Pancreas (tissue), 10 donors: Measurements from ENCODE around the gene RCAN1. TPM values are rescaled to one million over a fixed set of nuclear protein-coding genes. Genes with fewer than 3 reads are reported as not detected.

Source experiments
- ATAC-seq, 4 donors: fragments of 200-7000 bp; cut with Tn5 transposase; one replicate each; pipeline versions ENCODE4 v1.8.0 to v1.9.1; 2020; ENCODE audit warnings: mild to moderate bottlenecking in 4 of 4, moderate library complexity in 4 of 4
- DNase-seq, 6 donors: peaks; one replicate each; pipeline ENCODE4 v3.0.0-alpha.2; 2020
- FAIRE-seq: peaks from 2 replicates; lab custom pipeline; 2012; peaks lifted over from hg19 to GRCh38; lab: Jason Lieb, UNC
- H3K27ac ChIP-seq, 4 donors: fragments of 200-600 bp; sonication (generic); 1 replicate in 3 of 4; 2 replicates in 1 of 4; pipeline versions ENCODE4 v1.5.0 to v1.8.0; 2020
- H3K27me3 ChIP-seq, 4 donors: fragments of 200-600 bp; one replicate each; pipeline ENCODE4 v1.8.0; 2021
- H3K36me3 ChIP-seq, 3 donors: fragments of 200-600 bp; sonication (generic) in 1 of 3; one replicate each; pipeline versions ENCODE4 v1.5.0 to v1.8.0; 2020 to 2021
- H3K4me1 ChIP-seq, 3 donors: fragments of 200-600 bp; one replicate each; pipeline ENCODE4 v1.8.0; 2021
- H3K4me3 ChIP-seq, 4 donors: fragments of 200-600 bp; sonication (generic) in 2 of 4; one replicate each; pipeline versions ENCODE4 v1.5.0 to v1.8.0; 2020 to 2021
- H3K9me3 ChIP-seq, 4 donors: fragments of 200-600 bp; one replicate each; pipeline ENCODE4 v1.8.0; 2021
- CTCF ChIP-seq, 4 donors: fragments of 200-600 bp; sonication (generic) in 3 of 4; IDR thresholded peaks; one replicate each; pipeline versions ENCODE4 v1.5.0 to v1.8.0; 2021; ENCODE audit warnings: antibody characterized with exemption in 4 of 4
- WGBS, 2 donors: extraction: QIAGEN DNeasy Blood & Tissue Kit; methylation state at CpG; one replicate each; pipeline ENCODE4 v1.1.7; 2013; 5-methylcytosine and 5-hydroxymethylcytosine counted together
- intact Hi-C, 3 donors: fragments of 100-400 bp; cut with DNase I; formaldehyde crosslinking; loops; one replicate each; pipeline versions ENCODE4 v1.11.1 to v1.14.2; 2022
- polyA plus RNA-seq, 2 donors: library from polyadenylated mRNA; stranded (reverse); fragments of 200-250 nt; gene quantifications; one replicate each; pipeline ENCODE4 v1.2.3, GENCODE V29; 2013
- total RNA-seq, 6 donors: library from RNA; stranded (reverse); fragmentation: NEBNext Ultra II Directional in 4 of 6; extraction: Animal tissue kit (Norgen Biotek cat#: 25700) in 4 of 6; gene quantifications; one replicate each; pipeline versions ENCODE4 v1.2.1 to v1.2.4, GENCODE V29; 2021 to 2023
- donor health status: healthy with polysubstance abuse.
- donor health status: DM: no; HTN: no; CAD: no; lungs with moderate emphysema.
- donor health status: DM: no; HTN: no; CAD: no.
- donor health status: control.
- donor health status: control.
- donor health status: Bipolar disorder and iron deficiency.
- donor health status: DM: yes; HTN: yes; CAD: no.
- donor health status: DM: no; HTN: no; CAD: no.
- donor health status: DM: no; HTN: no; CAD: no.
- donor health status: DM: yes; HTN: yes; CAD: no.

RCAN1 gene
- total and polyA plus RNA-seq, 8 donors, result 9.5 to 19.7 (median 14.7) TPM

GRCh38 chr21:34528131-34528561 is 86.8 kb downstream of the RCAN1 start:
- Histone ChIP-seq H3K4me3 (no peak overlapping the region), H3K9me3 (no peaks in the 10 kb centered on the region), H3K27ac (peak overlapping the region in 3 of 4 donors; percentile 14 to 96 (median 72)), H3K27me3 (no peaks in the 10 kb centered on the region), H3K36me3 (no peaks in the 10 kb centered on the region), H3K4me1 (peaks cover 17 to 42% (median 23%) of the 10 kb centered on the region in 3 donors)
- peak in 1 of 4 donors; percentile 27 for ATAC-seq
- no peak for FAIRE-seq
- WGBS, 2 donors, result 28 to 33% methylated on average over 3 of the region's 3 CpGs
- no peak for DNase-seq
- TF ChIP-seq CTCF (IDR thresholded peaks at IDR 0.05), result no peak
- intact Hi-C loops, result no loop called here

- 4 to 8% methylated on average over 10 of the region's 10 CpGs for WGBS, 2 donors
- ATAC-seq, result peak; percentile 83 to 92 (median 87)
- peaks cover 24 to 54% (median 27%) of the 10 kb centered on the region in 3 donors for H3K4me1 ChIP-seq
Measured at GRCh38 chr21:34526618-34527290, 88.2 kb downstream of the RCAN1 start.

GRCh38 chr21:34526241-34526617 is 88.7 kb downstream of the RCAN1 start:
- intact Hi-C loops, result no loop called here
- FAIRE-seq, result peak; percentile 26
- peak overlapping the region in 2 of 4 donors; percentile 27 to 41 for H3K4me3 ChIP-seq
- peak in 1 of 4 donors; percentile 2 for ATAC-seq
- no peak for TF ChIP-seq CTCF (IDR thresholded peaks at IDR 0.05)
- peaks cover 0 to 2% (median 0%) of the 10 kb centered on the region in 3 donors for H3K36me3 ChIP-seq
- no peaks in the 10 kb centered on the region for H3K27me3 ChIP-seq
- 14 to 21% methylated on average over 5 of the region's 5 CpGs for WGBS, 2 donors
- no peak for DNase-seq
- peaks cover 27 to 56% (median 27%) of the 10 kb centered on the region in 3 donors for H3K4me1 ChIP-seq
- H3K9me3 ChIP-seq, result no peaks in the 10 kb centered on the region
- H3K27ac ChIP-seq, result peak overlapping the region; percentile 72 to 96 (median 89)

More at GRCh38 chr21:34526618-34527290, 88.2 kb downstream of the RCAN1 start:
- Histone ChIP-seq H3K36me3 (no peaks in the 10 kb centered on the region), H3K9me3 (no peaks in the 10 kb centered on the region), H3K4me3 (peak overlapping the region in 2 of 4 donors; percentile 27 to 41), H3K27me3 (no peaks in the 10 kb centered on the region), H3K27ac (peak overlapping the region; percentile 72 to 96 (median 89))
- peak in 4 of 6 donors; percentile 67 to 82 (median 76) for DNase-seq
- intact Hi-C loops, result no loop called here
- peak; percentile 98 for FAIRE-seq
- no peak for TF ChIP-seq CTCF (IDR thresholded peaks at IDR 0.05)

- ATAC-seq (peak in 2 of 4 donors; percentile 3 to 6), FAIRE-seq (no peak), DNase-seq (peak in 1 of 6 donors; percentile 66)
- intact Hi-C loops, result no loop called here
- Histone ChIP-seq H3K27me3 (no peaks in the 10 kb centered on the region), H3K9me3 (no peaks in the 10 kb centered on the region), H3K4me1 (peaks cover 27 to 56% (median 27%) of the 10 kb centered on the region in 3 donors), H3K27ac (peak overlapping the region in 3 of 4 donors; percentile 48 to 96 (median 94)), H3K36me3 (peaks cover 0 to 15% (median 0%) of the 10 kb centered on the region in 3 donors), H3K4me3 (peak overlapping the region in 2 of 4 donors; percentile 27 to 41)
- TF ChIP-seq CTCF (IDR thresholded peaks at IDR 0.05), result no peak
- 53 to 59% methylated on average over 31 of the region's 31 CpGs for WGBS, 2 donors
Measured at GRCh38 chr21:34524646-34525601, 90.0 kb downstream of the RCAN1 start.
